Dermis lymphatic vessel endothelial cell (primary cell): ENCODE data around the gene CALR3. TPM values are rescaled to one million over a fixed set of nuclear protein-coding genes. Genes with fewer than 3 reads are reported as not detected.

Experiments used
- total RNA-seq: library from RNA; depleted of rRNA; stranded (reverse); fragments of >200 nt; gene quantifications from 2 replicates; pipeline ENCODE4 v1.2.1, GENCODE V29; 2014

The CALR3 gene
- not detected in 2 replicates for total RNA-seq

DNA sequence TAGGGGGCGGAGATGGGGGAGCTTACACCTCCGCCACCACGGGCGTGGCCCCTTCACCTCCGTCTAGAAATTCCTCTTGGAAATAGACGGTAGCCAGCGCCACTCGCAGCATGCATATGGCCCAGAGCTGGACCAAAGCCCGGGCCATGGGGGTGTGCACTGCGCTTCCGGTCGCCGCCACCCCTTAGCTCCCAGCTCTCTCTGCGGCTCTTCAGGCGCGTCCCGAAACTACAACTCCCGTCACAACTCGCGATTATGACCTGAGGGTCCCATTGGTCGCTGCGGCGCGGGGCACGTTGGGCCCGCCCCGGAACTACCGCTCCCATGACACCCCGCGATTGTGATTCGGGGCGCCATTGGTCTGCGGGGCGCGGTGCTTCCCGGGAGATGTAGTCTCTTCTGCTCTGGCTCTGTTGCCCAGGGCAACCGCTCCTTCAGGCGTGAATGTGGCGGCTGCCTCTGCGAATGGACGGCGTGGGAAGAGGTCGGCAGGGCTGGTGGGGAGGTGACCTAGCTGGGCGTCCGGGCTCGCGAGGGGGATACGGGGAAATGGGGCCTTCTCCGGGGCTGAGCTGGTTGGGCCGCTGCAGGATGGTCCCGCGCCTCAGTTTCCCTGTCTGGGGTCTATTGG is at the start of gene CALR3, which contains the start of gene C19orf44:
CALR3 (minus strand) TSS at position 186 of the 631 bp plus-strand sequence; CDS start at position 148, 38 bp downstream.
C19orf44 (plus strand) TSS at position 413 of the 631 bp plus-strand sequence. CDS start 4,399 bp downstream, outside the sequence.

GRCh38 chr19:16542045-16542909 is 46.3 kb upstream of the CALR3 start, which contains the start of gene CHERP:
TSS of gene CHERP (minus strand) at chr19:16542437. CDS start at chr19:16542378, 59 bp downstream.

Other genes with a start within 250 kb of the CALR3 start
- gene KLF2, start 171.3 kb downstream of the CALR3 start, total RNA-seq, result 4.0 and 16.1 TPM in 2 replicates
- gene EPS15L1, start 24.2 kb downstream of the CALR3 start, total RNA-seq, result 8.3 and 8.9 TPM in 2 replicates
- 1.6 and 2.1 TPM in 2 replicates for gene C19orf44, start 227 bp upstream of the CALR3 start, total RNA-seq
- gene CHERP, start 46.3 kb upstream of the CALR3 start, total RNA-seq, result 4.5 and 6.0 TPM in 2 replicates
- gene SLC35E1, start 76.2 kb upstream of the CALR3 start, total RNA-seq, result 19.9 and 21.7 TPM in 2 replicates
- gene MED26, start 132.0 kb upstream of the CALR3 start, total RNA-seq, result 3.7 and 4.0 TPM in 2 replicates
- gene SMIM7, start 164.0 kb upstream of the CALR3 start, total RNA-seq, result 50.8 and 54.2 TPM in 2 replicates
- gene TMEM38A, start 165.0 kb upstream of the CALR3 start, total RNA-seq, result 1.4 and 1.7 TPM in 2 replicates
- gene NWD1, start 223.7 kb upstream of the CALR3 start, total RNA-seq, result not detected in 2 replicates